Peyer's patch (tissue), 4 donors: ENCODE results near the gene MAP7D2. TPM values are rescaled to one million over a fixed set of nuclear protein-coding genes. Genes with fewer than 3 reads are reported as not detected.

Experiments used
- DNase-seq, 3 donors: peaks; one replicate each; pipeline ENCODE4 v3.0.0-alpha.2; 2017 to 2019
- H3K27ac ChIP-seq, 4 donors: fragments of 200-600 bp; sonication (generic); one replicate each; pipeline ENCODE4 v1.5.1; 2016 to 2019
- H3K27me3 ChIP-seq, 2 donors: fragments of 200-600 bp; sonication (generic); one replicate each; pipeline ENCODE4 v1.5.1; 2019
- H3K36me3 ChIP-seq, 3 donors: fragments of 200-600 bp; sonication (generic); one replicate each; pipeline ENCODE4 v1.5.1; 2016 to 2019
- H3K4me1 ChIP-seq, 4 donors: fragments of 200-600 bp; sonication (generic); one replicate each; pipeline ENCODE4 v1.5.1; 2016 to 2019
- H3K4me3 ChIP-seq, 4 donors: fragments of 200-600 bp; sonication (generic); 1 replicate in 3 of 4; 2 replicates in 1 of 4; pipeline ENCODE4 v1.5.1; 2016 to 2019; ENCODE audit warnings: mild to moderate bottlenecking in 1 of 4
- H3K9me3 ChIP-seq, 4 donors: fragments of 200-600 bp; sonication (generic); one replicate each; pipeline ENCODE4 v1.5.1; 2016 to 2019; ENCODE audit warnings: mild to moderate bottlenecking in 1 of 4
- POLR2A ChIP-seq, 2 donors: fragments of 450-650 bp; IDR thresholded peaks; one replicate each; pipeline ENCODE4 v1.5.1; 2017; ENCODE audit warnings: antibody characterized with exemption in 2 of 2, mild to moderate bottlenecking in 2 of 2, moderate library complexity in 2 of 2
- total RNA-seq, 4 donors: library from RNA; depleted of rRNA; stranded (reverse); fragments of >200 nt; gene quantifications; one replicate each; pipeline ENCODE4 v1.1.0, GENCODE V29; 2016
- TF ChIP-seq, protein P1 (sequence below), 6 experiments: fragments of 450-650 bp in 4 of 6; fragments of 200-600 bp in 2 of 6; sonication (generic) in 1 of 6; IDR thresholded peaks; one replicate each; pipeline ENCODE4 v1.5.1; 2017 to 2019; ENCODE audit warnings: antibody characterized with exemption in 6 of 6, mild to moderate bottlenecking in 3 of 6, moderate library complexity in 1 of 6

MAP7D2 gene
- total RNA-seq, 4 donors from 2014 or later, result 1.3 to 5.3 (median 2.9) TPM

DNA sequence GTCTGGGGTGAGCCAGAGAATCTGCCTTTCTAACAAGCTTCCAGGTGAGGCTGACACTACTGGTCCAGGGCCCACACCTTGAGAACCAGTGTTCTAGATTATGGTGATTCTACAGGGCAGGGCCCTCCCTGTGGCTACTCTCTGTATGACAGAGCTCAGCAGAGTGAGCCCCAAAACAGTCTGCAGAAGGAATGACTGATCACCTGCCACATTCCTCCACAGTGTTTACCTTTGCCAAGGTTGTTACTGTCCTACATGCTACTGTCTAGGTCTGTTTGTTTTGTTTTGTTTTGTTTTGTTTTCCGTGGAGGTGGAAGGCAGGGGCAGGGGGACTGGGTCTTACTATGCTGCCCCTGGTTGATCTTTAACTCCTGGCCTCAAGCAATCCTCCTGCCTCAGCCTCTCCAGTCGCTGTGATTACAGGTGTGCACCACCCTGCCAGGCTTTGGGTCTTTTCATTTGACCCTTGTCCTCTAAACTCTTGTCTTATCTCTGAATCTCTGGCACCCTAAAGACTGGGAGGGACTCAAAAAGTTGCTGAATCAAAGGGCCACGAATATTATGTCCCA lies 45.1 kb downstream of the MAP7D2 start:
- Histone ChIP-seq H3K36me3 (no peaks in the 10 kb centered on the region), H3K27ac (no peak overlapping the region), H3K9me3 (no peaks in the 10 kb centered on the region), H3K27me3 (no peaks in the 10 kb centered on the region), H3K4me3 (no peak overlapping the region), H3K4me1 (no peaks in the 10 kb centered on the region)
- TF ChIP-seq, protein P1, sequence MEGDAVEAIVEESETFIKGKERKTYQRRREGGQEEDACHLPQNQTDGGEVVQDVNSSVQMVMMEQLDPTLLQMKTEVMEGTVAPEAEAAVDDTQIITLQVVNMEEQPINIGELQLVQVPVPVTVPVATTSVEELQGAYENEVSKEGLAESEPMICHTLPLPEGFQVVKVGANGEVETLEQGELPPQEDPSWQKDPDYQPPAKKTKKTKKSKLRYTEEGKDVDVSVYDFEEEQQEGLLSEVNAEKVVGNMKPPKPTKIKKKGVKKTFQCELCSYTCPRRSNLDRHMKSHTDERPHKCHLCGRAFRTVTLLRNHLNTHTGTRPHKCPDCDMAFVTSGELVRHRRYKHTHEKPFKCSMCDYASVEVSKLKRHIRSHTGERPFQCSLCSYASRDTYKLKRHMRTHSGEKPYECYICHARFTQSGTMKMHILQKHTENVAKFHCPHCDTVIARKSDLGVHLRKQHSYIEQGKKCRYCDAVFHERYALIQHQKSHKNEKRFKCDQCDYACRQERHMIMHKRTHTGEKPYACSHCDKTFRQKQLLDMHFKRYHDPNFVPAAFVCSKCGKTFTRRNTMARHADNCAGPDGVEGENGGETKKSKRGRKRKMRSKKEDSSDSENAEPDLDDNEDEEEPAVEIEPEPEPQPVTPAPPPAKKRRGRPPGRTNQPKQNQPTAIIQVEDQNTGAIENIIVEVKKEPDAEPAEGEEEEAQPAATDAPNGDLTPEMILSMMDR (IDR thresholded peaks at IDR 0.05), result no peak
- TF ChIP-seq POLR2A (IDR thresholded peaks at IDR 0.05), result no peak
- DNase-seq, result no peak

DNA sequence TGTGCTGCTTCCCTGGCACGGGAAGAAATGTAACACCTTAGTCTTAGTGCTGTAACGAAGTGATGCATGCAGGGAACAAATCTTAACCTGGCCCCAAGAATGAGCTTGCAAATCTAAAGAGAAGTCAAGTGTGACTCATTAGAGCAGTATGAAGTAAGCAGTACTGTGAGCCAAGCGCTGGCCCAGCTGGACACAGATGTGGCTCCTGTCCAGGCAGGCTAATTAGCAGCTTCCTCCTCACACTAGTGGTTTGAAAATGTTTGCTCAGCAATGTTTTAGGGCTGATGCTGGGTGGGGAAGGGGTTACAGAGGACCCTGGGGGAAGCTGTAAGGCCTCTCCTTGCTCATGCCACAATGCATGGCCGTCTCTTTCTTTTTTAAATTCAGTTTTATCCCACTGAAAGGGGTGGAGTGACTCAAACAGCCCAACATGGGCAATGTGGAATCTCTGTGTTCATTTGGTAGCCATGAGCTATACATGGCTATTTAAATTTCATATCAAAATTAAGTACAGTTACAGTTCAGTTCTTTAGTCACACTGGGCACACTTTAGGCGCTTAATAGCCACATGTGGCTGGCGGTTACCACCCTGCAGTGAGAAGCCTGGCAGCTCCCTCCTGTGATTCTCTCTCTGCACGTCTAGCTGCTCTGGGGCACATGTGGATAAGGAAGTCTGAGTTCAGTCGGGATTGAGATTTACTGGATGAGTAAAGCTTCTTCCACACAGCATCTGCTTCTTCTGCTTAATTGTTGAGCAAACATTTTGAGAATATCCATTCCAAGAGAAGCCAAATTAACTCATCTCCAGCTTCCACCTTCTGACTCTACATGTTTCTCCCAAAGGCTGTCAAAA lies 48.8 kb downstream of the MAP7D2 start:
- Histone ChIP-seq H3K27ac (peak overlapping the region in 1 of 4 donors; percentile 31), H3K4me3 (no peak overlapping the region), H3K9me3 (no peaks in the 10 kb centered on the region), H3K4me1 (no peaks in the 10 kb centered on the region), H3K36me3 (no peaks in the 10 kb centered on the region), H3K27me3 (no peaks in the 10 kb centered on the region)
- peak; percentile 21 to 74 (median 52) for DNase-seq
- TF ChIP-seq POLR2A (IDR thresholded peaks at IDR 0.05), result no peak

- H3K27me3 ChIP-seq, result no peaks in the 10 kb centered on the region
- H3K36me3 ChIP-seq, result no peaks in the 10 kb centered on the region
- peak overlapping the region in 1 of 4 donors; percentile 31 for H3K27ac ChIP-seq
- no peaks in the 10 kb centered on the region for H3K4me1 ChIP-seq
- no peaks in the 10 kb centered on the region for H3K9me3 ChIP-seq
- TF ChIP-seq POLR2A (IDR thresholded peaks at IDR 0.05), result no peak
- TF ChIP-seq, protein P1 (IDR thresholded peaks at IDR 0.05), result peak in 4 of 6 experiments; percentile 35 to 83 (median 68)
- DNase-seq, result peak in 1 of 3 donors; percentile 55
- H3K4me3 ChIP-seq, result no peak overlapping the region
Measured at GRCh38 chrX:20066968-20067708, 49.6 kb downstream of the MAP7D2 start.

- no peaks in the 10 kb centered on the region for H3K9me3 ChIP-seq
- no peaks in the 10 kb centered on the region for H3K36me3 ChIP-seq
- no peak overlapping the region for H3K4me3 ChIP-seq
- DNase-seq, result no peak
- TF ChIP-seq, protein P1 (IDR thresholded peaks at IDR 0.05), result no peak
- TF ChIP-seq POLR2A (IDR thresholded peaks at IDR 0.05), result no peak
- H3K27ac ChIP-seq, result no peak overlapping the region
- no peaks in the 10 kb centered on the region for H3K27me3 ChIP-seq
- peaks cover 0 to 12% (median 0%) of the 10 kb centered on the region in 4 donors for H3K4me1 ChIP-seq
Measured at GRCh38 chrX:20063716-20064351, 52.9 kb downstream of the MAP7D2 start.

GRCh38 chrX:20063153-20063552 lies 53.6 kb downstream of the MAP7D2 start:
- no peak for TF ChIP-seq POLR2A (IDR thresholded peaks at IDR 0.05)
- TF ChIP-seq, protein P1 (IDR thresholded peaks at IDR 0.05), result no peak
- DNase-seq, result no peak

More at GRCh38 chrX:20063153-20063552, 53.6 kb downstream of the MAP7D2 start:
- H3K27me3 ChIP-seq, result no peaks in the 10 kb centered on the region
- H3K9me3 ChIP-seq, result no peaks in the 10 kb centered on the region
- no peak overlapping the region for H3K4me3 ChIP-seq
- no peaks in the 10 kb centered on the region for H3K36me3 ChIP-seq
- peaks cover 0 to 12% (median 0%) of the 10 kb centered on the region in 4 donors for H3K4me1 ChIP-seq
- no peak overlapping the region for H3K27ac ChIP-seq
